OCI-LY3 (cell line): Measurements from ENCODE around the gene ASXL1.

Source experiments
- H2AFZ ChIP-seq: fragments of 200-600, 300-600 bp; shearing (Covaris generic); 2 replicates; pipeline ENCODE4 v1.6.0; 2014; ENCODE audit warnings: antibody characterized with exemption, low read depth, low read length
- H3K27ac ChIP-seq: fragments of 200-600, 300-600 bp; sonication (generic); 2 replicates; pipeline ENCODE4 v1.5.1; 2014; ENCODE audit warnings: mild to moderate bottlenecking, low read length, moderate library complexity, mixed read lengths
- H3K27me3 ChIP-seq: fragments of 200-600, 300-600 bp; sonication (generic); 2 replicates; pipeline ENCODE4 v1.6.1; 2014; ENCODE audit warnings: low read depth, low read length, mixed read lengths
- H3K36me3 ChIP-seq: fragments of 200-600, 300-600 bp; sonication (generic); replicated peaks from 2 replicates; pipeline ENCODE3; 2014; ENCODE audit warnings: low read depth, low read length, mixed read lengths
- H3K4me1 ChIP-seq: fragments of 300-600, 200-600 bp; sonication (generic); 2 replicates; pipeline ENCODE4 v1.6.1; 2014; ENCODE audit warnings: low read length, mixed read lengths
- H3K4me2 ChIP-seq: fragments of 200-600, 300-600 bp; sonication (generic); 2 replicates; pipeline ENCODE4 v1.6.1; 2014; ENCODE audit warnings: low read length, mixed read lengths
- H3K4me3 ChIP-seq: fragments of 300-600, 200-600 bp; sonication (generic); 2 replicates; pipeline ENCODE4 v1.5.1; 2014; ENCODE audit warnings: antibody characterized with exemption, mild to moderate bottlenecking, low read length, moderate library complexity
- H3K79me2 ChIP-seq: fragments of 300-600, 200-600 bp; shearing (Covaris generic); 2 replicates; pipeline ENCODE4 v1.6.1; 2014; ENCODE audit warnings: mild to moderate bottlenecking, low read length, mixed read lengths
- H3K9ac ChIP-seq: fragments of 300-600, 200-600 bp; shearing (Covaris generic); 2 replicates; pipeline ENCODE4 v1.6.0; 2014; ENCODE audit warnings: mild to moderate bottlenecking, low read length, moderate library complexity
- H3K9me3 ChIP-seq: fragments of 200-600, 300-600 bp; shearing (Covaris generic); 2 replicates; pipeline ENCODE4 v1.6.1; 2014; ENCODE audit warnings: low read length, mixed read lengths; ENCODE audit not compliant: insufficient read depth
- H4K20me1 ChIP-seq: fragments of 200-600, 300-600 bp; sonication (generic); 2 replicates; pipeline ENCODE4 v1.6.1; 2016; ENCODE audit warnings: low read length, mixed read lengths; ENCODE audit not compliant: insufficient read depth
- CTCF ChIP-seq: fragments of 200-600, 300-600 bp; sonication (generic); IDR thresholded peaks from 2 replicates; pipeline ENCODE4 v1.5.1; 2014; ENCODE audit warnings: antibody characterized with exemption, low read length, low read depth
- EZH2phosphoT487 ChIP-seq: fragments of 200-600 bp; shearing (Covaris generic); IDR thresholded peaks from 2 replicates; pipeline ENCODE4 v1.6.1; 2018; ENCODE audit warnings: antibody characterized with exemption, mixed run types, low read depth

The ASXL1 gene

GRCh38 chr20:32357869-32358631 lies at the start of gene ASXL1:
Gene ASXL1, plus strand, starts transcription at chr20:32358331. Its CDS starts 445 bp downstream, at chr20:32358776.
- no peak for TF ChIP-seq EZH2phosphoT487
- no peak for TF ChIP-seq CTCF
- Histone ChIP-seq H3K9me3 (no peaks in the 10 kb centered on the region), H3K27ac (peak within 1 kb of the TSS; percentile 95), H3K4me2 (peak within 1 kb of the TSS; percentile 92), H2AFZ (peak within 1 kb of the TSS; percentile 74; the same call in 1 of the 2 replicates), H3K9ac (peak within 1 kb of the TSS; percentile 92), H4K20me1 (peaks cover 38% of the 10 kb centered on the region), H3K4me3 (peak within 1 kb of the TSS; percentile 91), H3K79me2 (peaks cover 48% of the 10 kb centered on the region), H3K36me3 (peaks cover 22% of the 10 kb centered on the region), H3K4me1 (peaks cover 69% of the 10 kb centered on the region), H3K27me3 (no peaks in the 10 kb centered on the region)

DNA sequence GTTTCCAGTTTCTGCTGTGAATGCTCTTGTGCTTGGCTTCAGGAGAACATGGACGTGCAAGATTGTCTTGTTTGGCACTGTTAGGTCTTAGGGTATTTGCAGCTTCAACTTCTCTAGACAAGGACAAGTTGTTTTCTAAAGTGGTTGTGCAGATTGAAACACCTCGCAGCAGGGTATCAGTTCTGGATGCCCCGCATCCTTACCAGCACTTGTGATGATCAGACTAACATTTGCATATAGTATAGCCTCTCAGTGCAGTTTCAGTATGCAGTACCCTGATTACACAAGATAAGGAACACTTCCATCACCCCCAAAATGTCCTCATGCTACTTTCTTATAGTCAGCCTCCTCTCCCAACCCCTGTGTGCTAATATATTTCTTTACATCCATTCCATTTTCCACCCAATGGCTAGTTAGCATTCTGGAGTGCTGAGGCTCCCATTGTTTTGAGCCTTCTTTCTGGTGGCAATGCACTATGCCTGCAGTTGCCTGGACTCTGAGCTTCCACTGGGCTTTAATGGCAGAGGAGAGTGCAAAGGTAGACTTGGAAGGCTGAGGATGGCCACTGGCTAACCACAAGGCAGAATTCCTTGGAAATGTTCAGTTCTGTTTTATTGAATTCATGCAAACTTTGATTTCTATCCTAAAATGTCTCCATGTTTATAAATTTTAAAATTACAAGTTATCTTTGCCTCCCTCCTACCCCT lies 45.3 kb upstream of the ASXL1 start:
- no peak overlapping the region for H3K4me2 ChIP-seq
- no peak for TF ChIP-seq EZH2phosphoT487
- no peak for TF ChIP-seq CTCF
- peaks cover 9% of the 10 kb centered on the region; the same call in 1 of the 2 replicates for H4K20me1 ChIP-seq
- H3K79me2 ChIP-seq, result no peaks in the 10 kb centered on the region; the same call in 1 of the 2 replicates
- no peak overlapping the region for H2AFZ ChIP-seq
- H3K27ac ChIP-seq, result no peak overlapping the region
- no peak overlapping the region for H3K4me3 ChIP-seq
- H3K36me3 ChIP-seq, result peaks cover 40% of the 10 kb centered on the region
- no peaks in the 10 kb centered on the region for H3K27me3 ChIP-seq
- H3K4me1 ChIP-seq, result peaks cover 4% of the 10 kb centered on the region
- no peaks in the 10 kb centered on the region for H3K9me3 ChIP-seq
- H3K9ac ChIP-seq, result no peak overlapping the region

DNA sequence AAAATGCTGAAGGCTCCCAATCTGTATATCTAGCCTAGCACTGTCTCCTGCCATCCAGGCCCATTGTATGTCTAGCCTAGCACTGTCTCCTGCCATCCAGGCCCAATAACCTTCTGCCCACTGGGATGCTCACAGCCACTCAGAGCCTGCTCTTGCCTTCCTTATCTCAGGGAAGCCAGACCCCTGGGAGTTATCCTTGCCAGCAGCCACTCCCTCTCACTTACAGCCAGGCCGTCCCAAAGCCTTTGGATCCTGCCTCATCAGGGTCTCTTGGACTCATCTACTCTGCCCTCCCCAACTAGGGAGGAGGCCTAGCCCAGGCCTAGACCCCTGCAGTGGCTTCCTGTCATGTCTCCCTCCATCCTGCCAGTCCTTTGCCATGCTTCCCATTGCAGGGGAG lies 43.4 kb upstream of the ASXL1 start:
- Histone ChIP-seq H2AFZ (no peak overlapping the region), H3K9me3 (no peaks in the 10 kb centered on the region), H3K9ac (no peak overlapping the region), H3K4me1 (peaks cover 4% of the 10 kb centered on the region), H3K27ac (no peak overlapping the region), H3K4me2 (no peak overlapping the region), H3K79me2 (no peaks in the 10 kb centered on the region; the same call in 1 of the 2 replicates), H4K20me1 (peaks cover 9% of the 10 kb centered on the region; the same call in 1 of the 2 replicates), H3K27me3 (no peaks in the 10 kb centered on the region), H3K4me3 (no peak overlapping the region), H3K36me3 (peaks cover 39% of the 10 kb centered on the region)
- no peak for TF ChIP-seq EZH2phosphoT487
- TF ChIP-seq CTCF, result no peak

DNA sequence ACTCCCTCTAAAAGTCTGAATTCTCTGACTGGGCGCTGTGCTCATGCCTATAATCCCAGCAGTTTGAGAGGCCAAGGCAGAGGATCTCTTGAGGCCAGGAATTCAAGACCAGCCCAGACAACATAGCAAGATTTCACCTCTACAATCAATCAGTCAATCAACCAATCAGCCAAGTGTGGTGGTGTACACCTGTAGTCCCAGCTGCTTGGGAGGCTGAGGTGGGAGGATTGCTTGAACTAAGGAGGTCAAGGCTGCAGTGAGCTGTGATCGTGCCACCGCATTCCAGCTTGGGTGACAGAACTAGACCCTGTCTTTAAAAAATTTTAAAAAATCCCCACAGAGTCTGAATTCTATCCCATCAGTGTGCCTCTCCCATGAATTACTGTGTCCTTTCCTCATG lies 42.7 kb upstream of the ASXL1 start:
- Histone ChIP-seq H3K27ac (no peak overlapping the region), H3K27me3 (no peaks in the 10 kb centered on the region), H3K9me3 (no peaks in the 10 kb centered on the region), H3K4me3 (no peak overlapping the region), H2AFZ (no peak overlapping the region), H3K4me2 (no peak overlapping the region), H3K9ac (no peak overlapping the region), H3K4me1 (peaks cover 4% of the 10 kb centered on the region), H3K36me3 (peaks cover 33% of the 10 kb centered on the region), H3K79me2 (no peaks in the 10 kb centered on the region; the same call in 1 of the 2 replicates), H4K20me1 (peaks cover 9% of the 10 kb centered on the region; the same call in 1 of the 2 replicates)
- TF ChIP-seq EZH2phosphoT487, result no peak
- TF ChIP-seq CTCF, result no peak
